BLaER1 (cell line): ENCODE data around the gene INSRR.

ENCODE experiments used
- H3K27ac ChIP-seq: shearing (Covaris generic); formaldehyde crosslinking; 2 replicates; pipeline ENCODE4 v1.8.1; 2022
- H3K27me3 ChIP-seq: shearing (Covaris generic); formaldehyde crosslinking; 2 replicates; pipeline ENCODE4 v1.8.1; 2022
- H3K36me3 ChIP-seq: shearing (Covaris generic); formaldehyde crosslinking; 2 replicates; pipeline ENCODE4 v1.8.1; 2022
- H3K4me1 ChIP-seq: shearing (Covaris generic); formaldehyde crosslinking; 2 replicates; pipeline ENCODE4 v1.8.1; 2022
- H3K4me2 ChIP-seq: shearing (Covaris generic); formaldehyde crosslinking; 2 replicates; pipeline ENCODE4 v1.8.1; 2022
- H3K4me3 ChIP-seq: shearing (Covaris generic); formaldehyde crosslinking; 2 replicates; pipeline ENCODE4 v1.8.1; 2022
- H3K9ac ChIP-seq: shearing (Covaris generic); formaldehyde crosslinking; 2 replicates; pipeline ENCODE4 v1.8.1; 2022
- H3K9me3 ChIP-seq: shearing (Covaris generic); formaldehyde crosslinking; 2 replicates; pipeline ENCODE4 v1.8.1; 2022
- H4K20me1 ChIP-seq: shearing (Covaris generic); formaldehyde crosslinking; 2 replicates; pipeline ENCODE4 v1.8.1; 2022
- Cebpa-rat ChIP-seq: shearing (Covaris generic); IDR thresholded peaks from 2 replicates; pipeline ENCODE4 v1.8.1; 2022

The INSRR gene

GRCh38 chr1:156816561-156817328 lies 42.2 kb downstream of the INSRR start, which contains the start of gene SH2D2A:
SH2D2A (minus strand) TSS chr1:156816848; CDS start chr1:156816708, 140 bp downstream.
- TF ChIP-seq Cebpa-rat, result no peak
- peak within 1 kb of the TSS; percentile 100 for H3K4me2 ChIP-seq
- H3K27ac ChIP-seq, result peak within 1 kb of the TSS; percentile 92
- no peaks in the 10 kb centered on the region for H4K20me1 ChIP-seq
- H3K36me3 ChIP-seq, result peaks cover 7% of the 10 kb centered on the region
- peak within 1 kb of the TSS; percentile 82 for H3K9ac ChIP-seq
- no peaks in the 10 kb centered on the region for H3K27me3 ChIP-seq
- no peaks in the 10 kb centered on the region for H3K9me3 ChIP-seq
- peaks cover 58% of the 10 kb centered on the region for H3K4me1 ChIP-seq
- H3K4me3 ChIP-seq, result peak within 1 kb of the TSS; percentile 65

- no peaks in the 10 kb centered on the region for H4K20me1 ChIP-seq
- no peaks in the 10 kb centered on the region for H3K9me3 ChIP-seq
- peak overlapping the region; percentile 82 for H3K9ac ChIP-seq
- peaks cover 62% of the 10 kb centered on the region for H3K4me1 ChIP-seq
- peak overlapping the region; percentile 92 for H3K27ac ChIP-seq
- H3K27me3 ChIP-seq, result no peaks in the 10 kb centered on the region
- peak overlapping the region; percentile 100 for H3K4me2 ChIP-seq
- TF ChIP-seq Cebpa-rat, result no peak
- peaks cover 13% of the 10 kb centered on the region for H3K36me3 ChIP-seq
- H3K4me3 ChIP-seq, result peak overlapping the region; percentile 65
Observed at GRCh38 chr1:156815961-156816422, 42.9 kb downstream of the INSRR start.

DNA sequence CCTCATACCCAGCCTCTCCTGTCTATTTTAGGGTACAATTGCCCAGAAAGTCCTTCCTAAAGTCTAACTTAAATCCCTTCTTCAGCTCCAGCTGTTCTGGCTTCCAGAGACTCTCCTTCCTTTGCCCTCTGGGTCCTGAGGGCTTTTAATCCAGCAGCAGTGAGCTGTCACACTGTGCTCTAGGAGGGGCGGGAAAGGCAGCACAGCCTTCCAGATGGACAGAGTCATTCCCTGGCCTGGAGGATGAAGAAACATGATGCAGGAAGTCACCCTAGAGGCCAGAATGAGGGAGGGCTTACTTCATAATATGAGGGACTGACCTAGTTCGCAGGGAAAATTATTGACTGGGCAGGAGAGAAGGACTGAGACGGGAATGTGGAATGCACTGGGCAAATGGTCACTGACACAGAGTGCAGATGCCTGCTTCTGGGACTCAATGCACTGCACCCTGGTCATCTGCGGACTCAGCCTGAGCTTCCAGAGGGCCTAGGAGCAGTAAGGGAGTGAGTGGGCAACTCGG lies 43.5 kb downstream of the INSRR start:
- TF ChIP-seq Cebpa-rat, result no peak
- peak overlapping the region; percentile 65 for H3K4me3 ChIP-seq
- no peaks in the 10 kb centered on the region for H4K20me1 ChIP-seq
- peak overlapping the region; percentile 92 for H3K27ac ChIP-seq
- H3K27me3 ChIP-seq, result no peaks in the 10 kb centered on the region
- H3K4me2 ChIP-seq, result peak overlapping the region; percentile 100
- peaks cover 17% of the 10 kb centered on the region for H3K36me3 ChIP-seq
- H3K9ac ChIP-seq, result peak overlapping the region; percentile 82
- no peaks in the 10 kb centered on the region for H3K9me3 ChIP-seq
- peaks cover 62% of the 10 kb centered on the region for H3K4me1 ChIP-seq

GRCh38 chr1:156814571-156815260 lies 44.2 kb downstream of the INSRR start:
- no peaks in the 10 kb centered on the region for H3K9me3 ChIP-seq
- peak overlapping the region; percentile 72 for H3K4me3 ChIP-seq
- peaks cover 62% of the 10 kb centered on the region for H3K4me1 ChIP-seq
- H3K36me3 ChIP-seq, result peaks cover 17% of the 10 kb centered on the region
- H3K27ac ChIP-seq, result peak overlapping the region; percentile 92
- peak overlapping the region; percentile 81 for H3K9ac ChIP-seq
- H3K4me2 ChIP-seq, result peak overlapping the region; percentile 100
- TF ChIP-seq Cebpa-rat, result no peak
- no peaks in the 10 kb centered on the region for H4K20me1 ChIP-seq
- no peaks in the 10 kb centered on the region for H3K27me3 ChIP-seq

- Histone ChIP-seq H3K9me3 (no peaks in the 10 kb centered on the region), H3K27ac (peak overlapping the region; percentile 92), H3K4me3 (peak overlapping the region; percentile 72), H3K9ac (peak overlapping the region; percentile 81), H3K4me1 (peaks cover 62% of the 10 kb centered on the region), H3K27me3 (no peaks in the 10 kb centered on the region), H3K36me3 (peaks cover 19% of the 10 kb centered on the region), H4K20me1 (no peaks in the 10 kb centered on the region; the same call in 1 of the 2 replicates), H3K4me2 (peak overlapping the region; percentile 100)
- no peak for TF ChIP-seq Cebpa-rat
Observed at GRCh38 chr1:156813750-156814570, 45.0 kb downstream of the INSRR start.

GRCh38 chr1:156813298-156813697 lies 45.6 kb downstream of the INSRR start:
- H3K27me3 ChIP-seq, result no peaks in the 10 kb centered on the region
- peaks cover under 1% of the 10 kb centered on the region; the same call in 1 of the 2 replicates for H4K20me1 ChIP-seq
- peaks cover 23% of the 10 kb centered on the region for H3K36me3 ChIP-seq
- peak overlapping the region; percentile 92 for H3K27ac ChIP-seq
- H3K9ac ChIP-seq, result peak overlapping the region; percentile 81
- peak overlapping the region; percentile 100 for H3K4me2 ChIP-seq
- TF ChIP-seq Cebpa-rat, result no peak
- H3K4me1 ChIP-seq, result peaks cover 69% of the 10 kb centered on the region
- H3K9me3 ChIP-seq, result no peaks in the 10 kb centered on the region
- H3K4me3 ChIP-seq, result peak overlapping the region; percentile 72

GRCh38 chr1:156812293-156812990 lies 46.5 kb downstream of the INSRR start:
- H3K27me3 ChIP-seq, result no peaks in the 10 kb centered on the region
- peak overlapping the region; percentile 81; the same call in 1 of the 2 replicates for H3K9ac ChIP-seq
- H3K4me1 ChIP-seq, result peaks cover 75% of the 10 kb centered on the region
- TF ChIP-seq Cebpa-rat, result no peak
- H4K20me1 ChIP-seq, result peaks cover 7% of the 10 kb centered on the region; the same call in 1 of the 2 replicates
- H3K4me3 ChIP-seq, result no peak overlapping the region
- H3K36me3 ChIP-seq, result peaks cover 23% of the 10 kb centered on the region
- H3K9me3 ChIP-seq, result no peaks in the 10 kb centered on the region
- H3K27ac ChIP-seq, result no peak overlapping the region
- H3K4me2 ChIP-seq, result peak overlapping the region; percentile 100

- H3K4me1 ChIP-seq, result peaks cover 65% of the 10 kb centered on the region
- no peaks in the 10 kb centered on the region for H3K9me3 ChIP-seq
- no peaks in the 10 kb centered on the region for H3K27me3 ChIP-seq
- peaks cover 32% of the 10 kb centered on the region for H3K36me3 ChIP-seq
- H3K27ac ChIP-seq, result no peak overlapping the region
- peak overlapping the region; percentile 20; the same call in 1 of the 2 replicates for H3K9ac ChIP-seq
- TF ChIP-seq Cebpa-rat, result no peak
- peaks cover 7% of the 10 kb centered on the region; the same call in 1 of the 2 replicates for H4K20me1 ChIP-seq
- no peak overlapping the region for H3K4me2 ChIP-seq
- H3K4me3 ChIP-seq, result no peak overlapping the region
Observed at GRCh38 chr1:156811168-156811567, 47.7 kb downstream of the INSRR start.
